Keratinocyte (primary cell): ENCODE results near the gene CD200.

Experiments
- EZH2 ChIP-seq: IDR thresholded peaks from one replicate; pipeline ENCODE4 v1.6.1; 2012; ENCODE audit warnings: inconsistent platforms, mild to moderate bottlenecking, low read length, moderate library complexity
- TF ChIP-seq, protein P1 (sequence below), 3 experiments: IDR thresholded peaks in 1 of 3; conservative IDR thresholded peaks in 1 of 3; optimal IDR thresholded peaks in 1 of 3; 2 replicates in 2 of 3; 3 replicates in 1 of 3; pipeline versions ENCODE3 to v1.5.1; 2011; ENCODE audit warnings: low read length in 3 of 3, mild to moderate bottlenecking in 3 of 3, moderate library complexity in 2 of 3, control low read depth in 1 of 3, inconsistent platforms in 1 of 3; ENCODE audit not compliant: insufficient read depth in 2 of 3; ENCODE audit errors: extremely low read depth in 1 of 3

DNA sequence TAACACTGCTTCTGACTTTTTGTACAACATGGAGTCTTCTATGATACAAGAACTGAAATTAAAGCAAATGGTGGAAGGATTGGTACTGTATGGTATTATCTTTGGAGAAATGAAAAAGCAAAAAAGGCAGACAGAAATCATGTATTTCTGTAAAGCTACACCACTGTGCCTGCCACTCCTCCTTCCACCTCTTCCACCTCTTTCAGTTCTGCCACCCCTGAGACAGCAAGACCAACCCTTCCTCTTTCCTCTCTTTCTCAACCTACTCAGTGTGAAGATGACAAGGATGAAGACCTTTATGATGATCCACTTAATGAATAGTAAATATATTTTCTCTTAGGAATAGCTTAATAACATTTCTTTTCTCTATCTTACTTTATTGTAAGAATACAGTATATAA is 57.0 kb downstream of the CD200 start:
- TF ChIP-seq, protein P1, sequence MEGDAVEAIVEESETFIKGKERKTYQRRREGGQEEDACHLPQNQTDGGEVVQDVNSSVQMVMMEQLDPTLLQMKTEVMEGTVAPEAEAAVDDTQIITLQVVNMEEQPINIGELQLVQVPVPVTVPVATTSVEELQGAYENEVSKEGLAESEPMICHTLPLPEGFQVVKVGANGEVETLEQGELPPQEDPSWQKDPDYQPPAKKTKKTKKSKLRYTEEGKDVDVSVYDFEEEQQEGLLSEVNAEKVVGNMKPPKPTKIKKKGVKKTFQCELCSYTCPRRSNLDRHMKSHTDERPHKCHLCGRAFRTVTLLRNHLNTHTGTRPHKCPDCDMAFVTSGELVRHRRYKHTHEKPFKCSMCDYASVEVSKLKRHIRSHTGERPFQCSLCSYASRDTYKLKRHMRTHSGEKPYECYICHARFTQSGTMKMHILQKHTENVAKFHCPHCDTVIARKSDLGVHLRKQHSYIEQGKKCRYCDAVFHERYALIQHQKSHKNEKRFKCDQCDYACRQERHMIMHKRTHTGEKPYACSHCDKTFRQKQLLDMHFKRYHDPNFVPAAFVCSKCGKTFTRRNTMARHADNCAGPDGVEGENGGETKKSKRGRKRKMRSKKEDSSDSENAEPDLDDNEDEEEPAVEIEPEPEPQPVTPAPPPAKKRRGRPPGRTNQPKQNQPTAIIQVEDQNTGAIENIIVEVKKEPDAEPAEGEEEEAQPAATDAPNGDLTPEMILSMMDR (optimal IDR thresholded peaks at IDR 0.05 in 1 of 3, IDR thresholded peaks at IDR 0.05 in 1 of 3, conservative IDR thresholded peaks at IDR 0.05 in 1 of 3; ENCODE audit: extremely low read depth in 1 of 3, insufficient read depth in 2 of 3, low read length in 3 of 3), result no peak
- TF ChIP-seq EZH2, result no peak
